ENCODE measurements around the gene NBEAL2. TPM values are rescaled to one million over a fixed set of nuclear protein-coding genes. Genes with fewer than 3 reads are reported as not detected.

The NBEAL2 gene
- total and polyA plus RNA-seq, 2 of the 8 experiments (the other 6 are each of a cell fraction or from before 2014, with no cell fraction given), result 27.3 to 46.9 TPM

- Histone ChIP-seq H3K18ac (ENCODE audit: extremely low read depth, low read length) (no peak overlapping the region), H3K79me1 (ENCODE audit: low read depth, low read length) (peaks cover 3% of the 10 kb centered on the region), H3K56ac (replicated peaks; ENCODE audit: insufficient read length, low read depth, low read length) (no peak overlapping the region), H3K23me2 (ENCODE audit: low read depth, low read length) (no peaks in the 10 kb centered on the region), H4K8ac (ENCODE audit: extremely low read depth, insufficient read depth, low read length) (no peak overlapping the region), H3K27me3 (replicated peaks in 1 of 4; ENCODE audit: control insufficient read depth in 3 of 4, extremely low read depth in 1 of 4, insufficient read depth in 3 of 4, low read length in 3 of 4) (no peaks in the 10 kb centered on the region), H3K9me3 (ENCODE audit: insufficient read depth in 2 of 2, low read depth in 1 of 2, low read length in 1 of 2) (no peaks in the 10 kb centered on the region), H3K4ac (replicated peaks; ENCODE audit: insufficient read length, low read depth, low read length) (no peak overlapping the region), H2BK15ac (ENCODE audit: low read length) (no peak overlapping the region), H2AFZ (ENCODE audit: low read length) (no peak overlapping the region), H4K20me1 (replicated peaks in 1 of 2; ENCODE audit: control insufficient read depth in 1 of 2, insufficient read depth in 2 of 2, low read length in 2 of 2) (no peaks in the 10 kb centered on the region), H2BK5ac (ENCODE audit: low read depth, low read length) (no peak overlapping the region), H4K5ac (ENCODE audit: insufficient read length, low read depth, low read length) (no peak overlapping the region), H2BK12ac (ENCODE audit: low read depth, low read length) (no peak overlapping the region), H2BK20ac (ENCODE audit: low read length) (no peak overlapping the region), H3K27ac (ENCODE audit: low read depth, low read length) (no peak overlapping the region), H3K4me2 (ENCODE audit: insufficient read depth in 1 of 2, low read depth in 2 of 2, low read length in 2 of 2) (no peak overlapping the region), H3K4me1 (replicated peaks in 1 of 4; ENCODE audit: control insufficient read depth in 3 of 4, insufficient read depth in 4 of 4, low read length in 3 of 4) (no peaks in the 10 kb centered on the region), H3K14ac (ENCODE audit: insufficient read length) (no peak overlapping the region), H3K23ac (ENCODE audit: insufficient read length) (no peak overlapping the region), H3K79me2 (ENCODE audit: control insufficient read depth in 1 of 2, insufficient read depth in 2 of 2, low read length in 2 of 2) (peaks cover 0 to 3% of the 10 kb centered on the region in 2 experiments; a peak in 1 of 4 replicates), H2AK5ac (ENCODE audit: low read depth, low read length) (no peak overlapping the region), H3K36me3 (ENCODE audit: control insufficient read depth in 2 of 4, insufficient read depth in 4 of 4, low read length in 3 of 4) (peaks cover 0 to 19% (median 6%) of the 10 kb centered on the region in 4 experiments; a peak in 4 of 8 replicates), H2BK120ac (replicated peaks; ENCODE audit: low read depth, low read length) (no peak overlapping the region), H3K4me3 (ENCODE audit: extremely low read depth in 1 of 4, insufficient read depth in 2 of 4, low read depth in 3 of 4, low read length in 4 of 4) (no peak overlapping the region), H4K91ac (replicated peaks; ENCODE audit: insufficient read length, low read length) (no peak overlapping the region), H3K9ac (replicated peaks in 1 of 4; ENCODE audit: extremely low read depth in 1 of 4, low read depth in 3 of 4, low read length in 3 of 4) (no peak overlapping the region)
- FAIRE-seq, result no peak
- ChIA-PET POLR2A (ENCODE audit: partially characterized antibody) (interaction anchor here (1.6 kb wide), 1 partner anchor 38 kb away, joined by 3 read pairs; no protein-coding TSS in a partner anchor), CTCF (ENCODE audit: partially characterized antibody) (no interaction called here)
- DNase-seq (ENCODE audit: low read depth in 1 of 2, low spot score in 2 of 2), result no peak
- TF ChIP-seq CTBP2 (IDR thresholded peaks at IDR 0.05; ENCODE audit: borderline replicate concordance, insufficient read depth, insufficient read length, low read length), result no peak
- no peak for TF ChIP-seq ASH2L (IDR thresholded peaks at IDR 0.05; ENCODE audit: low read length)
- no peak for TF ChIP-seq POLR2A (IDR thresholded peaks at IDR 0.05; ENCODE audit: control extremely low read depth in 1 of 2, low read depth in 2 of 2, low read length in 2 of 2)
- no peak for TF ChIP-seq NANOG (IDR thresholded peaks at IDR 0.05; ENCODE audit: insufficient read depth, low read depth, low read length, poor library complexity, severe bottlenecking)
- TF ChIP-seq SIRT6 (IDR thresholded peaks at IDR 0.05; ENCODE audit: low read length), result no peak
Measured at GRCh38 chr3:47047069-47047468, 67.6 kb downstream of the NBEAL2 start.
